OCI-LY3 (cell line): Measurements from ENCODE around the gene ZBTB5.
"Not testable (repeated sequence)": the region's sequence is repeated elsewhere in the genome, so short reads cannot be mapped to it uniquely, and the experiment has no call there.

ENCODE experiments used
- H2AFZ ChIP-seq: fragments of 200-600, 300-600 bp; shearing (Covaris generic); 2 replicates; pipeline ENCODE4 v1.6.0; 2014; ENCODE audit warnings: antibody characterized with exemption, low read depth, low read length
- H3K27ac ChIP-seq: fragments of 200-600, 300-600 bp; sonication (generic); 2 replicates; pipeline ENCODE4 v1.5.1; 2014; ENCODE audit warnings: mild to moderate bottlenecking, low read length, moderate library complexity, mixed read lengths
- H3K27me3 ChIP-seq: fragments of 200-600, 300-600 bp; sonication (generic); 2 replicates; pipeline ENCODE4 v1.6.1; 2014; ENCODE audit warnings: low read depth, low read length, mixed read lengths
- H3K36me3 ChIP-seq: fragments of 200-600, 300-600 bp; sonication (generic); replicated peaks from 2 replicates; pipeline ENCODE3; 2014; ENCODE audit warnings: low read depth, low read length, mixed read lengths
- H3K4me1 ChIP-seq: fragments of 300-600, 200-600 bp; sonication (generic); 2 replicates; pipeline ENCODE4 v1.6.1; 2014; ENCODE audit warnings: low read length, mixed read lengths
- H3K4me2 ChIP-seq: fragments of 200-600, 300-600 bp; sonication (generic); 2 replicates; pipeline ENCODE4 v1.6.1; 2014; ENCODE audit warnings: low read length, mixed read lengths
- H3K4me3 ChIP-seq: fragments of 300-600, 200-600 bp; sonication (generic); 2 replicates; pipeline ENCODE4 v1.5.1; 2014; ENCODE audit warnings: antibody characterized with exemption, mild to moderate bottlenecking, low read length, moderate library complexity
- H3K79me2 ChIP-seq: fragments of 300-600, 200-600 bp; shearing (Covaris generic); 2 replicates; pipeline ENCODE4 v1.6.1; 2014; ENCODE audit warnings: mild to moderate bottlenecking, low read length, mixed read lengths
- H3K9ac ChIP-seq: fragments of 300-600, 200-600 bp; shearing (Covaris generic); 2 replicates; pipeline ENCODE4 v1.6.0; 2014; ENCODE audit warnings: mild to moderate bottlenecking, low read length, moderate library complexity
- H3K9me3 ChIP-seq: fragments of 200-600, 300-600 bp; shearing (Covaris generic); 2 replicates; pipeline ENCODE4 v1.6.1; 2014; ENCODE audit warnings: low read length, mixed read lengths; ENCODE audit not compliant: insufficient read depth
- H4K20me1 ChIP-seq: fragments of 200-600, 300-600 bp; sonication (generic); 2 replicates; pipeline ENCODE4 v1.6.1; 2016; ENCODE audit warnings: low read length, mixed read lengths; ENCODE audit not compliant: insufficient read depth
- EZH2phosphoT487 ChIP-seq: fragments of 200-600 bp; shearing (Covaris generic); IDR thresholded peaks from 2 replicates; pipeline ENCODE4 v1.6.1; 2018; ENCODE audit warnings: antibody characterized with exemption, mixed run types, low read depth
- TF ChIP-seq, protein P1 (sequence below): fragments of 200-600, 300-600 bp; sonication (generic); IDR thresholded peaks from 2 replicates; pipeline ENCODE4 v1.5.1; 2014; ENCODE audit warnings: antibody characterized with exemption, low read length, low read depth

Gene ZBTB5

DNA sequence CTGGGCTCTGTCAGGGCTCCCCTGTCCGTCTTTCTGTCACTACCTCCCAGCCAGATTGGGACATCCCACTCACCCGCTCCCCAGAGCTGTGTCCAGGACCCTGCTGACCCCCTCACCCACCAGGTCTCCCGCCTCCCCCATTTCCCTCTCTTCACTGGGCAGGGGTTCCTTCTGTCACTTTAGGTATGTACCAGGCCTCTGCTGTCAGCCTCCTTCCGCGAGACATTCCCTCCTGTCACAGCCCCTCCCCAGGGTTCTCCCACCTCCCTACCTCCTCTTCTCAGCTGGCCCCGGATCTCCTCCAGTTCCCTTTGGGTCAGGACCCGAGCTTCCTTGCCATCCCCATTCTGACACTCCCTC is 21.0 kb upstream of the ZBTB5 start:
- H3K27me3 ChIP-seq, result peaks cover 6% of the 10 kb centered on the region; the same call in 1 of the 2 replicates
- H3K27ac ChIP-seq, result peak overlapping the region; percentile 23; the same call in 1 of the 2 replicates
- no peaks in the 10 kb centered on the region for H4K20me1 ChIP-seq
- H2AFZ ChIP-seq, result peak overlapping the region; percentile 50; the same call in 1 of the 2 replicates
- peak overlapping the region; percentile 92 for H3K9ac ChIP-seq
- H3K79me2 ChIP-seq, result peaks cover 35% of the 10 kb centered on the region
- peak overlapping the region; percentile 98 for H3K4me3 ChIP-seq
- H3K36me3 ChIP-seq, result peaks cover 20% of the 10 kb centered on the region
- no peak for TF ChIP-seq EZH2phosphoT487
- TF ChIP-seq, protein P1, sequence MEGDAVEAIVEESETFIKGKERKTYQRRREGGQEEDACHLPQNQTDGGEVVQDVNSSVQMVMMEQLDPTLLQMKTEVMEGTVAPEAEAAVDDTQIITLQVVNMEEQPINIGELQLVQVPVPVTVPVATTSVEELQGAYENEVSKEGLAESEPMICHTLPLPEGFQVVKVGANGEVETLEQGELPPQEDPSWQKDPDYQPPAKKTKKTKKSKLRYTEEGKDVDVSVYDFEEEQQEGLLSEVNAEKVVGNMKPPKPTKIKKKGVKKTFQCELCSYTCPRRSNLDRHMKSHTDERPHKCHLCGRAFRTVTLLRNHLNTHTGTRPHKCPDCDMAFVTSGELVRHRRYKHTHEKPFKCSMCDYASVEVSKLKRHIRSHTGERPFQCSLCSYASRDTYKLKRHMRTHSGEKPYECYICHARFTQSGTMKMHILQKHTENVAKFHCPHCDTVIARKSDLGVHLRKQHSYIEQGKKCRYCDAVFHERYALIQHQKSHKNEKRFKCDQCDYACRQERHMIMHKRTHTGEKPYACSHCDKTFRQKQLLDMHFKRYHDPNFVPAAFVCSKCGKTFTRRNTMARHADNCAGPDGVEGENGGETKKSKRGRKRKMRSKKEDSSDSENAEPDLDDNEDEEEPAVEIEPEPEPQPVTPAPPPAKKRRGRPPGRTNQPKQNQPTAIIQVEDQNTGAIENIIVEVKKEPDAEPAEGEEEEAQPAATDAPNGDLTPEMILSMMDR, result no peak
- H3K4me1 ChIP-seq, result peaks cover 18% of the 10 kb centered on the region
- peak overlapping the region; percentile 96 for H3K4me2 ChIP-seq
- H3K9me3 ChIP-seq, result no peaks in the 10 kb centered on the region

DNA sequence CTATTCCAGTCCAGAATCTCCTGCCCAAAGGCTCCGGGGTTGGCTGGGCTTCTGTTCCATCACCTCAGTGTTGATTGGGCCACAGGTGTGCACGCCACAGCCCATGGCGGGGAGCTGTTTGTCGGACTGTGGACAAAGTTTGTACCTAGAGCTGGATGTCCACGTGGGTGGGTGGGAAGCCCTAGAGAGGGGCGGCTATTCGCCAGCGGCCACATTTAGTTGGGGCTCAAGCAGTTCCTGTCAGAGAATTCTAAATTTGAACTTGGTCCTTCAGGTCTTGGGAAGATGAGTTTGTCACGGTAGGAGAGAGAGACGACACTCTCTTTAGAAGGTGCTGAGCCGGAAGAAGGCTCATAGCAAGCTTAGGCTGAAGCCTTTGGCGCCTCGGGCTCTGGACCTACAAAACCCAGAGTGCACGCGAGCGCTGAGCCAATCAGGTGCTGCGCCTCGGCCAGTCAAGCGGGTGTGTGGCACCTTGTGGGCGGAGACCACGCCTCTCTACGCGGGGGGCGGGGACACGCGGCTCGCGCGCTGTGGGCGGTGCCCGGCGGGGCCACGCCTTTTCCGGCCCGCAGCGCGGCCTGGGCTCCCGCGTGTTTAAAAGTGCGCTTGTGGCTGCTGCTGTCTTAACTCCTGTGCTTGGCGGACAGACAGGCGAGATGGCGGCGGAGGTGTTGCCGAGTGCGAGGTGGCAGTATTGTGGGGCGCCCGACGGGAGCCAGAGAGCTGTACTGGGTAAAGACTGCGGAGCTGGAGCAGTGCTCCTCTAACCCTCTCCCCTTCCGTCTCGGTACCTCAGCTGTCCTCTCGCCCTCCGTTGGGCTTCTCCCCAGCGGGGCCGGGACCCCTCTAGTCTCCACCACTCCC is 20.4 kb upstream of the ZBTB5 start, which contains the start of gene POLR1E:
TSS of gene POLR1E (plus strand) at position 560 of the 867 bp plus-strand sequence. CDS start at position 660, 100 bp downstream.
- Histone ChIP-seq H4K20me1 (no peaks in the 10 kb centered on the region), H3K27me3 (peaks cover 6% of the 10 kb centered on the region; the same call in 1 of the 2 replicates), H3K4me2 (peak within 1 kb of the TSS; percentile 96), H3K36me3 (peaks cover 20% of the 10 kb centered on the region), H3K27ac (peak within 1 kb of the TSS; percentile 25; the same call in 1 of the 2 replicates), H3K4me3 (peak within 1 kb of the TSS; percentile 98), H2AFZ (peak within 1 kb of the TSS; percentile 72), H3K9ac (peak within 1 kb of the TSS; percentile 92), H3K79me2 (peaks cover 35% of the 10 kb centered on the region), H3K4me1 (peaks cover 18% of the 10 kb centered on the region), H3K9me3 (no peaks in the 10 kb centered on the region)
- no peak for TF ChIP-seq EZH2phosphoT487
- TF ChIP-seq, protein P1, result no peak

DNA sequence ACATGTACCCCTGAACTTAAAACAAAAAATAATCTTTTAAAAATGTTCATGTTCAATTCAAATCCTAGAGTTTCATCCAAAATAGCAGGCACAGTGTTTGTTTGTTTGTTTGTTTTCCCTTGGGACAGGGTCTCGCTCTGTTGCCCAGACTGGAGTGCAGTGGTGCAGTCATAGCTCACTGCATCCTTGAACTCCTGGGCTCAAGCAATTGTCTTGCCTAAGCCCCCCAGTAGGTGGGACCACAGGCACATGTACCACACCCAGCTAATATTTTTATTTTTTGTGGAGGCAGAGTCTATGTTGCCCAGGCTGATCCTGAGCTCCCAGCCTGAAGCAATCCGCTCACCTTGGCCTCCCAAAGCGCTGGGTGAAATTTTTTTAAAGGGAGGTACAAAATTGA is 15.5 kb upstream of the ZBTB5 start:
- Histone ChIP-seq H4K20me1 (no peaks in the 10 kb centered on the region), H3K9ac (no peak overlapping the region), H3K27ac (no peak overlapping the region), H3K4me3 (no peak overlapping the region), H2AFZ (no peak overlapping the region), H3K79me2 (peaks cover under 1% of the 10 kb centered on the region), H3K36me3 (no peaks in the 10 kb centered on the region), H3K27me3 (peaks cover 10% of the 10 kb centered on the region), H3K4me2 (no peak overlapping the region), H3K4me1 (peaks cover 22% of the 10 kb centered on the region), H3K9me3 (no peaks in the 10 kb centered on the region)
- TF ChIP-seq, protein P1, result no peak
- TF ChIP-seq EZH2phosphoT487, result no peak

DNA sequence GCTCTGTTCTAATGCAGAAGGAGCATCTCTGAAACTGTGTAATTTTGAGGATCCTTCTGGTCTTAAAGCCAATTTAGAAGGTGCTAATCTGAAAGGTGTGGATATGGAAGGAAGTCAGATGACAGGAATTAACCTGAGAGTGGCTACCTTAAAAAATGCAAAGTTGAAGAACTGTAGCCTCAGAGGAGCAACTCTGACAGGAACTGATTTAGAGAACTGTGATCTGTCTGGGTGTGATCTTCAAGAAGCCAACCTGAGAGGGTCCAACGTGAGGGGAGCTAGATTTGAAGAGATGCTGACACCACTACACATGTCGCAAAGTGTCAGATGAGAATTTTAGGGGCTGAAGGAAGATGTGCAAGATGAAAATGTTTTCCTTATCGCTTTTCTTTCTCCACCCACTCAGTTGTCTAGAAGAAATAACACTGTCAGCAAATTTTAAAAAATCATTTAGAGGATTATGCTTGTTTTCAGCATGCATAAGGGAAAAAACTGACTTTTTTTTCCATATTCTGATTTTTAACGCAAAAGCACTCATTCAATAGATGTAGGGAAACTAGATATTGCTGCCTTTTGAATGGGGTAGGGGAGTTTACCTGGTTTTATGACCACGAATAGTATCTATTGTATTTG is 12.9 kb upstream of the ZBTB5 start:
- H3K4me2 ChIP-seq, result peak overlapping the region; percentile 63
- not testable (repeated sequence) for H3K36me3 ChIP-seq, H4K20me1 ChIP-seq, H3K9ac ChIP-seq, H2AFZ ChIP-seq, H3K27ac ChIP-seq, H3K27me3 ChIP-seq, H3K79me2 ChIP-seq
- peaks cover 16% of the 10 kb centered on the region for H3K4me1 ChIP-seq
- H3K4me3 ChIP-seq, result 0 out of 2 replicates have a peak overlapping the region, but pooled peaks have one; percentile 40
- peaks cover 14% of the 10 kb centered on the region for H3K9me3 ChIP-seq

DNA sequence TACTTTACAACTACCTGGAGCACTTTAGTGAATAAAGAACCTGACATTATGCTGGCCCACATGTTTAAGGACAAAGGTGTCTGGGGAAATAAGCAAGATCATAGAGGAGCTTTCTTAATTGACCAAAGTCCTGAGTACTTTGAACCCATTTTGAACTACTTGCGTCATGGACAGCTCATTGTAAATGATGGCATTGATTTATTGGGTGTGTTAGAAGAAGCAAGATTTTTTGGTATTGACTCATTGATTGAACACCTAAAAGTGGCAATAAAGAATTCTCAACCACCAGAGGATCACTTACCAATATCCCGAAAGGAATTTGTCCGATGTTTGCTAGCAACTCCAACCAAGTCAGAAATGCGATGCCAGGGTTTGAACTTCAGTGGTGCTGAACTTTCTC is 12.2 kb upstream of the ZBTB5 start:
- Histone ChIP-seq H3K9me3 (peaks cover 14% of the 10 kb centered on the region), H3K4me2 (peak overlapping the region; percentile 63), H3K4me3 (0 out of 2 replicates have a peak overlapping the region, but pooled peaks have one; percentile 40), H3K4me1 (peaks cover 16% of the 10 kb centered on the region)
- not testable (repeated sequence) for H3K9ac ChIP-seq, H3K36me3 ChIP-seq, H3K27ac ChIP-seq, H4K20me1 ChIP-seq, H3K79me2 ChIP-seq, H3K27me3 ChIP-seq, H2AFZ ChIP-seq
